Measurements from ENCODE around the gene JDP2.

The JDP2 gene

DNA sequence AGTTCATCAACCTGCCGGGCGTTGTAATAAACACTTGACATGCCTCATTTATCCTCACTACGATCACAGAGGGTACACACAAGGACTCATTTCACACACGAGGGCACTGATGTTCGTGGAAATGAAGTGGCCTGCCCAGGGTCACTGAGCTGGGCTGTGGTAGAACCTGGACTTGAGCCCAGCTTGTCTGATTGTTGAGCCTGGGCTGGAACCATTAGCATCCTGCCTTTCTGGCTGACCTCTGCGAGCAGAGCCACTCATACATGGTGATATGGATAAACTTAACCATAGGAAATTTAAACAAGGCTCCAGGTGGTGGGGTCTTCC lies 16.6 kb upstream of the JDP2 start:
- intact Hi-C loops (cut with DNase I; ENCODE audit: low total_unique reads) = no loop called here
- H3K27ac ChIP-seq = no peak overlapping the region
- TF ChIP-seq, protein P1, sequence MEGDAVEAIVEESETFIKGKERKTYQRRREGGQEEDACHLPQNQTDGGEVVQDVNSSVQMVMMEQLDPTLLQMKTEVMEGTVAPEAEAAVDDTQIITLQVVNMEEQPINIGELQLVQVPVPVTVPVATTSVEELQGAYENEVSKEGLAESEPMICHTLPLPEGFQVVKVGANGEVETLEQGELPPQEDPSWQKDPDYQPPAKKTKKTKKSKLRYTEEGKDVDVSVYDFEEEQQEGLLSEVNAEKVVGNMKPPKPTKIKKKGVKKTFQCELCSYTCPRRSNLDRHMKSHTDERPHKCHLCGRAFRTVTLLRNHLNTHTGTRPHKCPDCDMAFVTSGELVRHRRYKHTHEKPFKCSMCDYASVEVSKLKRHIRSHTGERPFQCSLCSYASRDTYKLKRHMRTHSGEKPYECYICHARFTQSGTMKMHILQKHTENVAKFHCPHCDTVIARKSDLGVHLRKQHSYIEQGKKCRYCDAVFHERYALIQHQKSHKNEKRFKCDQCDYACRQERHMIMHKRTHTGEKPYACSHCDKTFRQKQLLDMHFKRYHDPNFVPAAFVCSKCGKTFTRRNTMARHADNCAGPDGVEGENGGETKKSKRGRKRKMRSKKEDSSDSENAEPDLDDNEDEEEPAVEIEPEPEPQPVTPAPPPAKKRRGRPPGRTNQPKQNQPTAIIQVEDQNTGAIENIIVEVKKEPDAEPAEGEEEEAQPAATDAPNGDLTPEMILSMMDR (IDR thresholded peaks at IDR 0.05) = no peak
- no peaks in the 10 kb centered on the region for H3K36me3 ChIP-seq
- no peak overlapping the region for H3K4me3 ChIP-seq
- no peaks in the 10 kb centered on the region for H3K27me3 ChIP-seq
- no peak for DNase-seq
- no peaks in the 10 kb centered on the region for H3K4me1 ChIP-seq
- no peaks in the 10 kb centered on the region for H3K9me3 ChIP-seq

DNA sequence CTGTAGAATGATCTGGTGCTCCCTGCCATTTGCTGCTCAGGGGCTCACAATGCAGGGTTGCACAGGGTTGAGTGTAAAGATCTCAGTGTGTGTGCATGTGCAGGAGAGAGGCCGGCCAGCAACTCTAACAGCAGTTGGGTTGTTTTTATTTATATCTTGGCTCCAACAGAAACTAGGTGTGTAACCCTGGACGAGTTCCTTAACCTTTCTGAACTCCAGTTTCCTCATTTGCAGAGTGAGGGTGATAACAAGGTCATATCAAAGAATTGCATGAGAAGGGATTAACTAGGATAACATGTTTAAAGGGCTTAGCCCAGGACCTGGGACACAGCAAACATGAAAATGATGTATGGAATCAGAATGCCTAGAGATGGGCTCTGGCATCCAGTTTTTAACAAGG lies 14.8 kb upstream of the JDP2 start:
- H3K27ac ChIP-seq = no peak overlapping the region
- H3K27me3 ChIP-seq = no peaks in the 10 kb centered on the region
- no peak overlapping the region for H3K4me3 ChIP-seq
- H3K36me3 ChIP-seq = no peaks in the 10 kb centered on the region
- no peaks in the 10 kb centered on the region for H3K9me3 ChIP-seq
- intact Hi-C loops (cut with DNase I; ENCODE audit: low total_unique reads) = no loop called here
- no peak for DNase-seq
- TF ChIP-seq, protein P1 (IDR thresholded peaks at IDR 0.05) = no peak
- H3K4me1 ChIP-seq = no peaks in the 10 kb centered on the region

DNA sequence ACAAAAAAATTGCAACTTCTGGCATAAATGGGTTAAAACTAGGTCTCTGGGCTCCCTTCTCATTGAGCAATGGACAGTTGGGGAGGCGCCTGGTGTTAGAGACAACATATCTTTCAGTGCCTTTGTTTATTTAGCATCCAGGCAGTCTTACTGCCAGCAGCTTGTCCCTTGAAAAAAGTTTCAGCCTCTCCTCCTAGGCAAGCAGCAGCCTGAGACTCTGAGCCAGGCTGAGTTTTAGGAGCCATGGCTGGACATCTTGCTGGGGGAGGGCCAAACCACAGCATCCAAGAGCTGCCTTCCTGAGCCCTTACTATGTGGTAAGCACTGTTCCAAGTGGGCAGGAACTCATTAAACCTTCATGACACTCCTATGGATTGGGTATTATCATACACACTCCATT lies 10.1 kb upstream of the JDP2 start:
- H3K9me3 ChIP-seq = no peaks in the 10 kb centered on the region
- H3K27me3 ChIP-seq = no peaks in the 10 kb centered on the region
- no peak overlapping the region for H3K27ac ChIP-seq
- no peak for DNase-seq
- H3K4me3 ChIP-seq = no peak overlapping the region
- no peaks in the 10 kb centered on the region for H3K36me3 ChIP-seq
- H3K4me1 ChIP-seq = no peaks in the 10 kb centered on the region
- intact Hi-C loops (cut with DNase I; ENCODE audit: low total_unique reads) = no loop called here
- TF ChIP-seq, protein P1 (IDR thresholded peaks at IDR 0.05) = no peak

DNA sequence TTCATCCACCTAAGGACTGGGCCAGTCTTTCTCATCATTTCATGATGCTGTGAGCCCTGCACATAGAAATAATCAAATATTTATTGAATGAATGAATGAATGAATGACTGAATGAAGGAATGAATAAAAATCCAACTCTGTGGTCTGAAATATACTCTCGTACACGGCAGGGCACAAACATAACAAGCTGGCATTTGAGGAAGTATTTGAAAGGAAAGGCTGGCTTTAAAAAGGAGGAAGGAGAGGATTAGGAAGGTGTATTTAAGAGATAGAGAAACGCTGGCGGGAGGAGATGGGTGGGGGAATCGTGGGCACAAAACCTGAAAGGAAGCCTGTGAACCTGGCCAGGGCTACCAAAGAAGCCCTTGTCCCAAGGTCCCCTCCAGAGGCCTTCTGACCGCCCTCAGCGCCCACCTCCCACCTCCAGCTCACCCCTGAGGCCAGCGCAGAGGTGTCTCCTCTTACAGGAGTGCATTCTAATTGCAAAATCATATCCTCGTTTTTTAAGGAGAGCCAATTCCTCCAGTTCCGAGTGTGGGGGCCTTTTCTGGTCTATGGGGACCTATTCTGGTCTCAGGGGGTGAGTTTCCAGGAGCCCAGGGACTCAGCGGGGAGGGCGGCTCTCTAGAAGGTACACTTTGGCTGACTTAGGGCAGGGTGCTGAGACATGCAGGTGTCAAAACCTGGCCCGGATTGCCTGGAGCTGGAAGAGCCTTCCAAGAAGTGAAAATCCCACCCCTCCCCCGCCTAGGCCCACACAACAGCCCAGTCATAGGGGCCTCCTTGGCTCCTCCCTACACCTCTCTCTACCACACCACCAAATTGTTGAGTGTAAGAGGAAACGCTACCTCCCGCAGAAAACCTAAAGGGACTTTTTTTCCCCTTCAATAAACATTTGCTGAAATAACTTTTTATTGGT lies 8.7 kb upstream of the JDP2 start:
- intact Hi-C loops (cut with DNase I; ENCODE audit: low total_unique reads) = no loop called here
- Histone ChIP-seq H3K27me3 (no peaks in the 10 kb centered on the region), H3K9me3 (no peaks in the 10 kb centered on the region), H3K36me3 (no peaks in the 10 kb centered on the region), H3K4me3 (no peak overlapping the region), H3K27ac (no peak overlapping the region), H3K4me1 (no peaks in the 10 kb centered on the region)
- DNase-seq = no peak
- TF ChIP-seq, protein P1 (IDR thresholded peaks at IDR 0.05) = no peak

DNA sequence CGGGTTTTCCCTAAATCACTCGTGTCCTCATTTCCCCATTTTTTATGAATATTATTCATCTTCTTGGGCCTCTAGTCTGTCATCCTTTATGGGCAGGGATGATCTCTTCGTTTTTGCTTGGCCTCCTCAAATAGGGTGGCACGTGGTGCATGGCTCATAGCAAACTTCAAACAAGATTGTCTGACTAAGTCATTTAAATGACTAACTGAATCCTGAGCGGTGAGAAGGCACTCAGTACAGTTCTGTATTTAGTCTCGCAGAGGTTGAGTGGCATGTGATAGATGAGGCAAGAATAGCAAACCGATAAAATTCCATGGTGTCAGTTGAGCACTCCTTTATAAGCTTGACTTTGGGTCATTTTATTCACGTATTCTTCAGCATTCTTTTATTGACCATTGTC lies 5.7 kb upstream of the JDP2 start:
- no peak overlapping the region for H3K27ac ChIP-seq
- TF ChIP-seq, protein P1 (IDR thresholded peaks at IDR 0.05) = no peak
- intact Hi-C loops (cut with DNase I; ENCODE audit: low total_unique reads) = no loop called here
- no peak overlapping the region for H3K4me3 ChIP-seq
- H3K9me3 ChIP-seq = no peaks in the 10 kb centered on the region
- peaks cover 0 to 4% (median 0%) of the 10 kb centered on the region in 4 donors for H3K4me1 ChIP-seq
- no peaks in the 10 kb centered on the region for H3K36me3 ChIP-seq
- no peaks in the 10 kb centered on the region for H3K27me3 ChIP-seq
- DNase-seq = no peak

All from tibial artery (tissue), 4 donors.